A549 (cell line): ENCODE results near the gene CDH2. TPM values are rescaled to one million over a fixed set of nuclear protein-coding genes. Genes with fewer than 3 reads are reported as not detected.

Source experiments
- ATAC-seq, 2 experiments: fragments of 200-7000 bp in 1 of 2; fragments of >200 bp in 1 of 2; cut with Nextera tagmentation in 1 of 2; cut with Tn5 transposase in 1 of 2; 3 replicates each; pipeline versions ENCODE4 v1.8.0 to v1.9.1; 2018 to 2020; ENCODE audit warnings: mild to moderate bottlenecking in 1 of 2, moderate library complexity in 1 of 2
- CTCF ChIA-PET: fragments of 300-600 bp; sonication (Branson Sonifier 250); formaldehyde crosslinking; extraction: SDS; loops from one replicate; lab custom pipeline; 2021; ENCODE audit warnings: antibody characterized with exemption, inconsistent platforms; lab: Yijun Ruan, JAX
- POLR2A ChIA-PET: fragments of 350-600 bp; formaldehyde crosslinking; extraction: SDS; loops from one replicate; lab custom pipeline; 2021; ENCODE audit warnings: antibody characterized with exemption, inconsistent platforms; lab: Yijun Ruan, JAX
- DNase-seq, 2 experiments: peaks; one replicate each; pipeline versions ENCODE4 v3.0.0 to v3.0.0-alpha.2; 2011 to 2016; ENCODE audit warnings: low read depth in 1 of 2, low spot score in 1 of 2
- FAIRE-seq: peaks from 2 replicates; lab custom pipeline; 2011; peaks lifted over from hg19 to GRCh38; lab: Jason Lieb, UNC
- H3K27ac ChIP-seq, 2 experiments: fragments of >200 bp; sonication (Bioruptor Twin); formaldehyde crosslinking; 3 replicates each; pipeline ENCODE4 v1.5.1; 2016 to 2017
- H3K4me1 ChIP-seq: fragments of >200 bp; sonication (Bioruptor Twin); formaldehyde crosslinking; 3 replicates; pipeline ENCODE4 v1.6.1; 2016
- H3K4me2 ChIP-seq: fragments of >200 bp; sonication (Bioruptor Twin); formaldehyde crosslinking; 3 replicates; pipeline ENCODE4 v1.6.1; 2016
- H3K4me3 ChIP-seq: fragments of >200 bp; sonication (Bioruptor Twin); formaldehyde crosslinking; 3 replicates; pipeline ENCODE4 v1.5.1; 2016
- H3K9me3 ChIP-seq: fragments of >200 bp; sonication (Bioruptor Twin); formaldehyde crosslinking; 3 replicates; pipeline ENCODE4 v1.6.1; 2016
- CHD2 ChIP-seq: fragments of 150-350 bp; IDR thresholded peaks from 2 replicates; pipeline ENCODE4 v1.6.1; 2014; ENCODE audit warnings: low read length; ENCODE audit not compliant: partially characterized antibody
- CHD4 ChIP-seq: fragments of 200-600 bp; sonication (generic); IDR thresholded peaks from 2 replicates; pipeline ENCODE4 v1.6.1; 2016; ENCODE audit warnings: antibody characterized with exemption, mild to moderate bottlenecking, borderline replicate concordance
- EHF ChIP-seq: fragments of 250-450 bp; sonication (Bioruptor Pico); IDR thresholded peaks from 2 replicates; pipeline ENCODE4 v1.5.0; 2020; ENCODE audit warnings: mild to moderate bottlenecking
- EHMT2 ChIP-seq: fragments of 200-600 bp; sonication (generic); IDR thresholded peaks from 2 replicates; pipeline ENCODE4 v1.6.1; 2016; ENCODE audit warnings: antibody characterized with exemption, low read depth, mild to moderate bottlenecking, moderate library complexity
- EP300 ChIP-seq, 2 experiments: fragments of >200 bp; sonication (Bioruptor Twin); formaldehyde crosslinking; IDR thresholded peaks; 2 replicates in 1 of 2; 3 replicates in 1 of 2; pipeline ENCODE4 v1.6.1; 2016 to 2017
- FOSB ChIP-seq: fragments of 250-450 bp; sonication (Bioruptor Pico); IDR thresholded peaks from 2 replicates; pipeline ENCODE4 v1.5.0; 2020; ENCODE audit warnings: mild to moderate bottlenecking, moderate library complexity
- FOXS1 ChIP-seq: fragments of 250-450 bp; sonication (Bioruptor Pico); IDR thresholded peaks from 2 replicates; pipeline ENCODE4 v1.5.0; 2020; ENCODE audit warnings: mild to moderate bottlenecking, moderate library complexity
- HDAC2 ChIP-seq: fragments of 200-600 bp; sonication (generic); IDR thresholded peaks from 2 replicates; pipeline ENCODE4 v1.6.1; 2016
- HOXA7 ChIP-seq: fragments of 250-450 bp; sonication (Bioruptor Pico); IDR thresholded peaks from 2 replicates; pipeline ENCODE4 v1.5.0; 2020; ENCODE audit warnings: mild to moderate bottlenecking, moderate library complexity
- JUN ChIP-seq, 2 experiments: fragments of >200 bp; sonication (Bioruptor Twin); formaldehyde crosslinking; IDR thresholded peaks; 2 replicates in 1 of 2; 3 replicates in 1 of 2; pipeline ENCODE4 v1.6.1; 2016 to 2017
- JUNB ChIP-seq: fragments of >200 bp; sonication (Bioruptor Twin); formaldehyde crosslinking; IDR thresholded peaks from 2 replicates; pipeline ENCODE4 v1.6.1; 2016
- KDM1A ChIP-seq: fragments of 200-600 bp; sonication (generic); IDR thresholded peaks from 2 replicates; pipeline ENCODE4 v1.6.1; 2016; ENCODE audit warnings: low read depth, mild to moderate bottlenecking
- KDM5A ChIP-seq: fragments of 200-600 bp; sonication (generic); IDR thresholded peaks from 2 replicates; pipeline ENCODE4 v1.6.1; 2016; ENCODE audit warnings: antibody characterized with exemption, mild to moderate bottlenecking
- MAFK ChIP-seq: fragments of 450-650 bp; IDR thresholded peaks from 2 replicates; pipeline ENCODE4 v1.6.1; 2014; ENCODE audit not compliant: partially characterized antibody
- MAZ ChIP-seq: fragments of 150-350 bp; IDR thresholded peaks from 2 replicates; pipeline ENCODE4 v1.6.1; 2014; ENCODE audit warnings: antibody characterized with exemption, low read depth, low read length, borderline replicate concordance
- NR3C1 ChIP-seq: fragments of >200 bp; sonication (Bioruptor Twin); formaldehyde crosslinking; IDR thresholded peaks from 3 replicates; pipeline ENCODE4 v1.6.1; 2017
- PHF8 ChIP-seq: fragments of 200-600 bp; sonication (generic); IDR thresholded peaks from 2 replicates; pipeline ENCODE4 v1.6.1; 2016; ENCODE audit warnings: low read depth, mild to moderate bottlenecking, antibody characterized with exemption, moderate library complexity, borderline replicate concordance
- RNF2 ChIP-seq: fragments of 200-600 bp; sonication (generic); IDR thresholded peaks from 2 replicates; pipeline ENCODE4 v1.6.1; 2016; ENCODE audit warnings: low read depth, mild to moderate bottlenecking, antibody characterized with exemption, moderate library complexity, borderline replicate concordance
- SREBF2 ChIP-seq: fragments of 450-650 bp; IDR thresholded peaks from 2 replicates; pipeline ENCODE4 v1.6.1; 2014; ENCODE audit warnings: mild to moderate bottlenecking, moderate library complexity
- ZC3H11A ChIP-seq: fragments of 450-650 bp; IDR thresholded peaks from 2 replicates; pipeline ENCODE4 v1.6.1; 2014; ENCODE audit warnings: antibody characterized with exemption, mild to moderate bottlenecking
- ZFP36 ChIP-seq: fragments of 450-650 bp; IDR thresholded peaks from 2 replicates; pipeline ENCODE4 v1.6.1; 2014; ENCODE audit warnings: borderline replicate concordance; ENCODE audit not compliant: partially characterized antibody
- ZNF302 ChIP-seq: fragments of 250-450 bp; sonication (Bioruptor Pico); IDR thresholded peaks from 2 replicates; pipeline ENCODE4 v1.9.0; 2021; ENCODE audit warnings: inconsistent platforms, mild to moderate bottlenecking, moderate library complexity
- WGBS: methylation state at CpG from one replicate; pipeline ENCODE4 v1.1.6; 2017; ENCODE audit errors: missing lambda C conversion rate; 5-methylcytosine and 5-hydroxymethylcytosine counted together
- polyA plus RNA-seq, 4 experiments: library from polyadenylated mRNA; depleted of rRNA in 3 of 4; stranded (reverse); fragments of >200 nt; fragmentation: RNase III in 1 of 4; extraction: RNeasy Plus Mini Kit Qiagen cat#74134 plus additional on column Dnase treatment in 1 of 4; gene quantifications; 2 replicates in 3 of 4; 3 replicates in 1 of 4; pipeline ENCODE4 v1.2.3, GENCODE V29; 2011 to 2017
- TF ChIP-seq, protein P1 (sequence below): fragments of >200 bp; sonication (Bioruptor Twin); formaldehyde crosslinking; IDR thresholded peaks from 3 replicates; pipeline ENCODE4 v1.5.1; 2016
- TF ChIP-seq, protein P2 (sequence below): IDR thresholded peaks from 2 replicates; pipeline ENCODE4 v1.6.1; 2012
- TF ChIP-seq, protein P3 (sequence below): fragments of >200 bp; sonication (Bioruptor Twin); formaldehyde crosslinking; IDR thresholded peaks from 2 replicates; pipeline ENCODE4 v1.6.1; 2016
- TF ChIP-seq, protein P4 (sequence below): fragments of >200 bp; sonication (Bioruptor Twin); formaldehyde crosslinking; IDR thresholded peaks from 3 replicates; pipeline ENCODE4 v1.6.1; 2016

CDH2 gene
- polyA plus RNA-seq, 2 of the 4 experiments (the other 2 are of a cell fraction): 54.0 to 71.9 TPM

- TF ChIP-seq, protein P1, sequence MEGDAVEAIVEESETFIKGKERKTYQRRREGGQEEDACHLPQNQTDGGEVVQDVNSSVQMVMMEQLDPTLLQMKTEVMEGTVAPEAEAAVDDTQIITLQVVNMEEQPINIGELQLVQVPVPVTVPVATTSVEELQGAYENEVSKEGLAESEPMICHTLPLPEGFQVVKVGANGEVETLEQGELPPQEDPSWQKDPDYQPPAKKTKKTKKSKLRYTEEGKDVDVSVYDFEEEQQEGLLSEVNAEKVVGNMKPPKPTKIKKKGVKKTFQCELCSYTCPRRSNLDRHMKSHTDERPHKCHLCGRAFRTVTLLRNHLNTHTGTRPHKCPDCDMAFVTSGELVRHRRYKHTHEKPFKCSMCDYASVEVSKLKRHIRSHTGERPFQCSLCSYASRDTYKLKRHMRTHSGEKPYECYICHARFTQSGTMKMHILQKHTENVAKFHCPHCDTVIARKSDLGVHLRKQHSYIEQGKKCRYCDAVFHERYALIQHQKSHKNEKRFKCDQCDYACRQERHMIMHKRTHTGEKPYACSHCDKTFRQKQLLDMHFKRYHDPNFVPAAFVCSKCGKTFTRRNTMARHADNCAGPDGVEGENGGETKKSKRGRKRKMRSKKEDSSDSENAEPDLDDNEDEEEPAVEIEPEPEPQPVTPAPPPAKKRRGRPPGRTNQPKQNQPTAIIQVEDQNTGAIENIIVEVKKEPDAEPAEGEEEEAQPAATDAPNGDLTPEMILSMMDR: no peak
Observed at GRCh38 chr18:28034567-28034966, 142.4 kb downstream of the CDH2 start (continued).

- ATAC-seq (peak in 1 of 2 experiments; percentile 36; a peak in 2 of 6 replicates), DNase-seq (no peak), FAIRE-seq (no peak)
- Histone ChIP-seq H3K9me3 (no peaks in the 10 kb centered on the region), H3K4me3 (no peak overlapping the region), H3K4me2 (peak overlapping the region; percentile 52), H3K27ac (0 out of 6 replicates have a peak overlapping the region, but pooled peaks of 1 of the 2 experiments have one; percentile 37), H3K4me1 (peaks cover 29% of the 10 kb centered on the region)
- POLR2A ChIA-PET: no interaction called here
- WGBS: 8% methylated on average over 2 of the region's 2 CpGs
- CTCF ChIA-PET: no interaction called here
- no peak for TF ChIP-seq KDM5A
- no peak for TF ChIP-seq JUN (IDR thresholded peaks at IDR 0.05)
- TF ChIP-seq NR3C1: no peak
- TF ChIP-seq EHF (CRISPR knock-in tag): no peak
- TF ChIP-seq, protein P2, sequence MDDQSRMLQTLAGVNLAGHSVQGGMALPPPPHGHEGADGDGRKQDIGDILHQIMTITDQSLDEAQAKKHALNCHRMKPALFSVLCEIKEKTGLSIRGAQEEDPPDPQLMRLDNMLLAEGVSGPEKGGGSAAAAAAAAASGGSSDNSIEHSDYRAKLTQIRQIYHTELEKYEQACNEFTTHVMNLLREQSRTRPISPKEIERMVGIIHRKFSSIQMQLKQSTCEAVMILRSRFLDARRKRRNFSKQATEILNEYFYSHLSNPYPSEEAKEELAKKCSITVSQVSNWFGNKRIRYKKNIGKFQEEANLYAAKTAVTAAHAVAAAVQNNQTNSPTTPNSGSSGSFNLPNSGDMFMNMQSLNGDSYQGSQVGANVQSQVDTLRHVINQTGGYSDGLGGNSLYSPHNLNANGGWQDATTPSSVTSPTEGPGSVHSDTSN: no peak
- TF ChIP-seq MAFK: peak; percentile 43
- TF ChIP-seq HOXA7 (CRISPR knock-in tag): no peak
Observed at GRCh38 chr18:28032177-28032576, 144.8 kb downstream of the CDH2 start.

- no peak overlapping the region for H3K4me2 ChIP-seq
- no peaks in the 10 kb centered on the region for H3K9me3 ChIP-seq
- ATAC-seq (no peak), FAIRE-seq (no peak)
- CTCF ChIA-PET: no interaction called here
- WGBS: 94% methylated on average over 1 of the region's 1 CpG
- H3K4me3 ChIP-seq: no peak overlapping the region
- TF ChIP-seq, protein P3, sequence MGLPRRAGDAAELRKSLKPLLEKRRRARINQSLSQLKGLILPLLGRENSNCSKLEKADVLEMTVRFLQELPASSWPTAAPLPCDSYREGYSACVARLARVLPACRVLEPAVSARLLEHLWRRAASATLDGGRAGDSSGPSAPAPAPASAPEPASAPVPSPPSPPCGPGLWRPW: no peak
- TF ChIP-seq CHD4 (no peak), ZNF302 (CRISPR knock-in tag) (no peak), HDAC2 (no peak), MAZ (no peak), FOSB (CRISPR knock-in tag) (no peak), EP300 (IDR thresholded peaks at IDR 0.05) (no peak)
- TF ChIP-seq, all 56 proteins: peak for 0
- Histone ChIP-seq H3K4me1 (peaks cover 27% of the 10 kb centered on the region), H3K27ac (no peak overlapping the region)
- POLR2A ChIA-PET: no interaction called here
- no peak for DNase-seq
Observed at GRCh38 chr18:28030458-28030857, 146.5 kb downstream of the CDH2 start.

GRCh38 chr18:28027755-28028154 is 149.2 kb downstream of the CDH2 start:
- ChIA-PET CTCF (no interaction called here), POLR2A (no interaction called here)
- Histone ChIP-seq H3K9me3 (no peaks in the 10 kb centered on the region), H3K4me3 (no peak overlapping the region), H3K4me1 (peaks cover 17% of the 10 kb centered on the region), H3K4me2 (no peak overlapping the region), H3K27ac (no peak overlapping the region)
- no peak for TF ChIP-seq PHF8
- TF ChIP-seq JUN (IDR thresholded peaks at IDR 0.05): no peak
- no peak for TF ChIP-seq SREBF2
- no peak for TF ChIP-seq CHD2
- TF ChIP-seq JUNB: no peak
- no peak for TF ChIP-seq HDAC2
- TF ChIP-seq KDM5A: no peak
- TF ChIP-seq FOXS1 (CRISPR knock-in tag): no peak
- TF ChIP-seq RNF2: no peak
- no peak for TF ChIP-seq ZFP36
- TF ChIP-seq ZC3H11A: no peak
- TF ChIP-seq EHMT2: no peak
- TF ChIP-seq CHD4: no peak
- TF ChIP-seq KDM1A: no peak
- TF ChIP-seq EP300 (IDR thresholded peaks at IDR 0.05): no peak
- TF ChIP-seq, protein P4, sequence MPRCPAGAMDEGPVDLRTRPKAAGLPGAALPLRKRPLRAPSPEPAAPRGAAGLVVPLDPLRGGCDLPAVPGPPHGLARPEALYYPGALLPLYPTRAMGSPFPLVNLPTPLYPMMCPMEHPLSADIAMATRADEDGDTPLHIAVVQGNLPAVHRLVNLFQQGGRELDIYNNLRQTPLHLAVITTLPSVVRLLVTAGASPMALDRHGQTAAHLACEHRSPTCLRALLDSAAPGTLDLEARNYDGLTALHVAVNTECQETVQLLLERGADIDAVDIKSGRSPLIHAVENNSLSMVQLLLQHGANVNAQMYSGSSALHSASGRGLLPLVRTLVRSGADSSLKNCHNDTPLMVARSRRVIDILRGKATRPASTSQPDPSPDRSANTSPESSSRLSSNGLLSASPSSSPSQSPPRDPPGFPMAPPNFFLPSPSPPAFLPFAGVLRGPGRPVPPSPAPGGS: no peak
- DNase-seq: no peak
- 87% methylated on average over 2 of the region's 2 CpGs for WGBS
- no peak for FAIRE-seq
- ATAC-seq: no peak
